ENCODE results near the gene GTF2H1.

DNA sequence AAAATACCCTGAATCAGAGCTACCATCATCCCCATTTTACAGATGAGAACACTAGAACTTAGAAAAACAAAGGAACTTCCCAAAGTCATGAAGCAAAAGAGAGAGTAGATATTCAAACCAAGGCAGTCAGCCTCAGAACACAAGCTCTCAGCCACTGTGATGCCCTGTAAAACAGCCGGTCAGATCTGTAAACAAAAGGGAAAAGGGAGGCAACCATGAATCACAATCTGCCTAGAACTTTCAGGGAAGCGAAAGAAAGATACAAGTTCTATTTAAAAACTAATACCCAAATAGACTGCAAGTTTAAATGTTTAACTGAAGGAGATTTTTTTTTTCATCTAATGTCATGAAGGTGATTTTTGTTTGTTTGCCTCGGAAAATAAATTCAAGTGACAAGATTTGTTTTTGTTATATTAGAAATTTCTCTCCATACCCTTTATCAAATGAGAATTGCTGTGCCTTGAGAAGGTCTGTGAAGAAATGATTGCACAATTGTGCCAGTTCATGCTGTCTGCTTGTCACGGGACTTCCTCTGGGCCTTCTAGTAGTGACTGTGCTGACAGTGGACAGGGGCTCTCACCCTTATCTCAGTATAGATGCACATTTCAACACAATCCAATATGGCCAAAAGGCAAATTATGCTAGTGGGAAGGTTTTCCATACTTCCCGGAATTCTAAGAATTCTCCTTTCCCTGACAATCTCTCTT lies 44.6 kb upstream of the GTF2H1 start:
- TF ChIP-seq, protein P1, sequence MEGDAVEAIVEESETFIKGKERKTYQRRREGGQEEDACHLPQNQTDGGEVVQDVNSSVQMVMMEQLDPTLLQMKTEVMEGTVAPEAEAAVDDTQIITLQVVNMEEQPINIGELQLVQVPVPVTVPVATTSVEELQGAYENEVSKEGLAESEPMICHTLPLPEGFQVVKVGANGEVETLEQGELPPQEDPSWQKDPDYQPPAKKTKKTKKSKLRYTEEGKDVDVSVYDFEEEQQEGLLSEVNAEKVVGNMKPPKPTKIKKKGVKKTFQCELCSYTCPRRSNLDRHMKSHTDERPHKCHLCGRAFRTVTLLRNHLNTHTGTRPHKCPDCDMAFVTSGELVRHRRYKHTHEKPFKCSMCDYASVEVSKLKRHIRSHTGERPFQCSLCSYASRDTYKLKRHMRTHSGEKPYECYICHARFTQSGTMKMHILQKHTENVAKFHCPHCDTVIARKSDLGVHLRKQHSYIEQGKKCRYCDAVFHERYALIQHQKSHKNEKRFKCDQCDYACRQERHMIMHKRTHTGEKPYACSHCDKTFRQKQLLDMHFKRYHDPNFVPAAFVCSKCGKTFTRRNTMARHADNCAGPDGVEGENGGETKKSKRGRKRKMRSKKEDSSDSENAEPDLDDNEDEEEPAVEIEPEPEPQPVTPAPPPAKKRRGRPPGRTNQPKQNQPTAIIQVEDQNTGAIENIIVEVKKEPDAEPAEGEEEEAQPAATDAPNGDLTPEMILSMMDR (IDR thresholded peaks at IDR 0.05), result no peak
- no peak for TF ChIP-seq POLR2AphosphoS5 (IDR thresholded peaks at IDR 0.05)

Measured in transverse colon (tissue), 4 donors.